Stimulated activated CD4-positive, alpha-beta T cell treated with anti-CD3 and anti-CD28 coated beads, Interleukin-12 subunit alpha, Interleukin-12 subunit beta, amount 100 ng/mL, for 4 hours (primary cell): Measurements from ENCODE around the gene SMIM41.
A peak's percentile ranks its signal among the peaks of the same experiment; 100 is the strongest.

Source experiments
- DNase-seq: peaks from one replicate; pipeline ENCODE4 v3.0.0-alpha.2; 2020

The SMIM41 gene

GRCh38 chr12:52079576-52080402 is at the start of gene SMIM41:
Gene SMIM41 (plus strand): TSS chr12:52079704. CDS start chr12:52079780, 76 bp downstream.
- no peak for DNase-seq

DNA sequence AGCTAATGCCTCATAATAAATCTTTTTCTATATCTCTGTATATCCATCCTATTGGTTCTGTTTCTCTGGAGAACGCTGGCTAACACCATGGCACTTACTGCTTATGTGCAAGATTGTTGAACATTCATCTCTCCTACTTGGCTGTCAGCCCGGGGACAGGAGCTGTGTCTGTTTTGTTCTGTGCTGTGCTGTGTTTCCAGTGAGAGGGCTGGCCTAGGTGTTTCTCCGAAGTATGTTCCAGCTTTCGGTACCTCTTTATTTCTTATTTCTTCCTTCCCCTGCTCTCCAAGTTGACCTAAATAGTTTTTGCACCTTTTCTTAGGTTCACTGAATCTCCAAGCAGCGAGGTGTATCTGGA is 47.1 kb upstream of the SMIM41 start:
- no peak for DNase-seq

DNA sequence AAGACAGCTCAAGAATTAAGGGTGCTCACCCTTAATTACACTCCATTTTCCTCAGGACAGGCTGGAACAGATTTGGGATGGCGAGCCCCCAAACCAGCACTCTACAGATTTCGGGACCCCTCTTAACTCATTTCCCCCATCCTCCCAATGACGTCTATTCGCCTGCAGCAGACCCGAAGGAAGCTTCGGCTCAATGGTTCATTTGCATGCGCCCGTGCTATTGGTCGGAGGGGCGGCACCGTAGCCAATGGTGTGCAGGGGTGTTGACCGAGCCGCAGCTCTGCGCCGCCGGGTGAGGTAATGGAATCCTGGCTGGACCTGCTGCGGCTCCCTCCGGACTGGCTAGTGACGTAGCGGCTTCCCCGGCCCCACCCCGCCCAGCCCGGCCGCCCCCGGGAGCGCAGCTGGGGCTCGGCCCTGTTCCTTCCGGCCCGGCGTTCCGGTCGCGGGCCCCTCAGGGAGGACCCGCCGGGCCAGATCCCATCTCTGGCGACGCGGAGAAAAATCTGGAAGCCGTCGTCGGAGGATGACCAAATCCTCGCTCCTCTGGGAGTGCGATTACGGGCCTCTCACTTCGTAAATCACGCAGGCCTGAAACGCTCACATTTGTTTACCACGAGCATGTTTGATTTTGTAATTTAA is 46.6 kb upstream of the SMIM41 start:
- peak; percentile 86 for DNase-seq

- no peak for DNase-seq
These were observed 45.9 kb upstream of the SMIM41 start for GRCh38 chr12:52033446-52034140.

DNA sequence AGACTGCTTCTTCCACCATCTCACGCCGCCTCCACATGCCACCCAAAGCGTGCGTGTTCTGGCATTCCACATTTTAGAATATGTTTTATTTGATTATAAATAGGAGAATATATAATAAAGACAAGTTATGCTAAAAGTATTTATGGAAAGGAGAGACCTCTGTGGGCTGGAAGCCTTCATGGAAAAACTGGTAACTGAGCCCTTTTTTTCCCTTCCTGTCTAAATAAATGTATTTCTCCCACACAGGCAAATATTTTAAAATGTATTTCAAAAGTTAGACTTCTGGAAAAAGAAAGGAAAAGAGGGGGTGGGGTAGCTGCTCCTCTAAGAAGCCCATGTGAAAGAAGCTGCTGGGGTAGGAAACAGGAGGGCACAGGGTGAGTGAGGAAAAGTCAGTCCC is 44.3 kb upstream of the SMIM41 start:
- no peak for DNase-seq

- no peak for DNase-seq
These were observed 43.6 kb upstream of the SMIM41 start for GRCh38 chr12:52035926-52036325.

DNA sequence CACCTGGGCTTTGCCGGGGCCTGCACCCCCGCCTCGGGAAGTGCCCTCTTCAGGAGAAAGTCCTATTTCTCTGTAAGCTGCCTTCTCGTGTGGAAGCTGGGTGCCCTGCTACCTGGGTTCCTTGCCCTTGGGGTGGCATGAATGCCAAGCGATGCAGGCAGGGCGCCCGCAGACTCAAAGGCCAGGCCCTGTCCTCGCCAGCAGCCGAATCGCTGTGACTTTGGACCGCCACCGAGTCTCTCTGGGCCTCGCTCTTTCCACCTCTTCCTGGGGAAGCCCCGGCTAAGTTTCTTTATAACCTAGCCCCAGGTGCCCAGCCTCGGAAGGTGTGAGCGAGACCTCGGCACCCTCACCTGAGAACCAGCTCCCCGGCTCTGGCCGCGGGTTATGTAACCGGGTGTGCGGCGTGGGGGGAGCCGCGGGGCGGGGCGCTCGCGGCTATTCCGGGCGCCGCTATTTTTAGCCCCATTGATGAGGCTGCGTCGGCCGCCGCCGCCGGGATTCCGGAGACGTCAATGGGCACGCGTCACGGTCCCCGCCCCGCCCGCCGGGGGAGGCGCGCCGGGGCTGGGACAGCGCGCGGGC is 42.8 kb upstream of the SMIM41 start:
- peak; percentile 74 for DNase-seq

DNA sequence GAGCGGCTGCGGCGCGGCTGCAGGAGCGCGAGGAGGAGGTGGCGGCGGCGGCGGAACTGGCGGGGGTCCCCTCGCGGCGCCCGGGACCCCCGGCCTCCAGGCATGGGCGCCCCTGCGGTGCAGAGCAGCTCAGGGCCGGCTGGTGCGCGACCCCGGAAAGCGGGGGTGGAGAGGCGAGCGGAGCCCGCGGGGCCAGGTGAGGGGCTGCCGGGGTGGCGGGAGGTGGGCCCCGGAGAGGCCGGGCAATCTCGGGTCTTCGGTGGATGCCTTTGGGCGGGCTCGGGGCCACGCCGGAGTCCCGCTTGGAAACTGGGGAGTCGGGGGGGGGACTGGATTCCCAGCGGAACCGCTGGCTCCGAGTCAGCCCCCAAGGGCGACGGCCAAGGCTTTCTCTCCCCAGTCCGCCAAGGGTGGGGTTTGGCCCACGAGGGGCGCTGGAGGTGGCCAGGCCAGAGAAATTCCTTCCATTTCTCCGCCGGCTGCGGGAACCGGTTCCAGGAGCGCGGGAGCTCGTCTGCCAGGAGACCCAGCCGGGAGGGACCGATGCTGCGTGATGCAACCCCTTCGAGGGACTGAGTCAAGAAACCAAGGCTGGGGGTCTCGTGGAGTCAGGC is 42.1 kb upstream of the SMIM41 start:
- DNase-seq, result no peak

- no peak for DNase-seq
These were observed 41.1 kb upstream of the SMIM41 start for GRCh38 chr12:52038447-52038846.

- DNase-seq, result no peak
These were observed 38.5 kb upstream of the SMIM41 start for GRCh38 chr12:52041035-52041434.

- no peak for DNase-seq
These were observed 37.8 kb upstream of the SMIM41 start for GRCh38 chr12:52041695-52042123.

DNA sequence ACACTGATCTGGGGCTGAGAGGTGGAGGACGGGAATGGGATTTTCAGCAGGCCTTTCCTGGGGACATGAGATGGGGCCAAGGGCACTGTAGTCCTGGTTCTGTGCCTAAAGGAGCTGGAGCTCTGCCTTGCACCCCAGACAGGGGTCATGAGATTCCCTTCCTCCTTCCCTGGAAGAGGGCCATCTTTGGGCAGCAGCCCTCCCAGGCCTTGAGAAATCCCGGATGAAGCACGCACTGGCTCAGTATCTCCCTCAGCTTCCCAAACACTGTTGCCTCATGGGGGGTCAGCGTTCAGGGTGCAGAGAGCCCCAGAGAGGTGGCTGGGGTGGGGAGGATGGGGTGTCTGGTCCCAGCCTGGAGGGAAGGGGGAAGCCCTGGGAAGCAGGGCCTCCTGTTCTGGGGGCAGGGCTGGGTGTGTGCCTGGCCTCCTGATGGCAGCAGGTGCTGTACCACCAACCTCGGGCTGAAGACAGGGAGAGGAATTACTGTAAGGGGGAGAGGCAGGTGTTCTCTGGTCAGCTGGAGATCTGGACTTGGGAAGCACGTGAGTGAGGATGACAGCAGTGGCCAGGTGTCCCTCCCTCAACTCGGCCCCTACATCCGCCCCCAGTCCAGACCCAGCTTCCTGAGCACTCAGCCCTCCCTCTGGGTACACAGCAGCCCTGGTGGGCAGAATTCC is 36.7 kb upstream of the SMIM41 start:
- no peak for DNase-seq

DNA sequence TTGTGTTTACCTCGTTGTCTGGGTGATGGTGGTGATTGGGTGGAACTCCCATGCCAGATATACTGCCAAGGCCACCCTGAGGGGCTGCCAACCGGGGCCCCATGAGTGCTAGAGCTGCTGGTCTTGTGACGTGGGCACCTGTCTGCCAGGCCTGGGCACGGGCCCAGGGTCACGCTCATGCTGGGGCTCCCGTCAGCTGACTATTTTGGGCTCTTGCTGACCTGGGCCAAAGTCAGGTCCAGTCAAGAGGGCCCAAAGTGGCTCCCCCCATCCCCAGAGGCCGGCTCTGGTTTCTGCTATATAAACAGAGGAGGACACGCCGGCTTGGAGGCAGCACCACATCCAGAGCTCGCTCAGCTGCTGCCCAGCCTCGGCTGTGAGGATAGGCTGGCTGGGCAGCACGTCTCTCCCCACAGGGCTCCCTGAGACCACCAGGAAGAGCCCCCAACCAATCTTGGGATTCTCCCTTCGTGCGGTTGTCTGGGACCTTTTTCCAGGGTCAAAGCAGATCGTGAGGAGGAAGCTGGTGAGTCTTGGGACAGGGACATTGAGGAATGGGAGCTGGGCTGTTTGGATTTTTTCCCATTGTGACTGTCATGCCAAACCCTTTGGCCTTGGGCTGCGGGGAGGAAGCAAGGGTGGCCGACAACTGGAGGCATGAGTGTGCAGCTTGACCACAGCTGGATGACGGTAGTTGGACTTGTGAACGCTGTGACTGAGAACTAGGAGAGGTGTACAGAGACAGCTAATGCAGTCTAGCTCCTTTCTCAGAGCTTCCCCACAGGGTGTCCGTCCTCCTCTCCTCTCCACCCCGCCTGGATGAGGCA is 35.9 kb upstream of the SMIM41 start:
- no peak for DNase-seq

- DNase-seq, result no peak
These were observed 35.1 kb upstream of the SMIM41 start for GRCh38 chr12:52044292-52044983.

- no peak for DNase-seq
These were observed 33.7 kb upstream of the SMIM41 start for GRCh38 chr12:52045794-52046199.

DNA sequence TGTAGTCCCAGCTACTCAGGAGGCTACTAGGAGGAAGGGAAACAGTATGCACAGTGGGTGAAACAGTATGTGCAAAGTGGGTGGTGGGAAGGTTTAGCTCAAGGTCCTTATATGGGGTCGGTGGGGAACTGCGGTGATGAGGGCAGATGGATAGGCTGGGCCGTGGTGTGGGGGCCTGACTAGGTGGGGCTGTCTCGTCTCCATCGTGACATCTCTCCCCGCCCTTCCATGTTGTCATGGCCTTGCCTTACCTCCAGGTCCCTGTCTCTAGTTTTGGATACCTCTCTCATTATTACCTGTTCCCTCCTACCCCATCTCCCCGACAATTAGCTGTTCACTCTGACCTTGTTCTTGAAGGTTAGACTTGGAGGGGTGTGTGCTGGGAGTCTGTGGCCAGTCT is 32.6 kb upstream of the SMIM41 start:
- no peak for DNase-seq

DNA sequence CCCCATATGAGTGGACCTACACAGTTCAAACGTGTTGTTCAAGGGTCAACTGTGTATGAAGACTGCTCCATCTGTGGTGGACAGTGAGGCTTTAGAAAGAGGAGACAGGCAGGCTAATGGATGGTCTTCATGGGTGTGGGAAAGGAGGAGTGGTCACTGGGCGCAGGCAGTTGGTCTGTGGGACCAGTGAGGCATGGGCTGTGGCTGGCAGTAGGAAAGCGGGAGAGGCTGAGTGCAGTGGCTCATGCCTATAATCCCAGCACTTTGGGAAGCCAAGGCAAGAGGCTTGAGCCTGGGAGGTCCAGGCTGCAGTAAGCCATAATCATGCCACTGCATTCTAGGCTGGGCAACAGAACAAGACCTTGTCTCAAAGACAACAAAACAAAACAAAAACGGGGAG is 30.2 kb upstream of the SMIM41 start:
- no peak for DNase-seq

DNA sequence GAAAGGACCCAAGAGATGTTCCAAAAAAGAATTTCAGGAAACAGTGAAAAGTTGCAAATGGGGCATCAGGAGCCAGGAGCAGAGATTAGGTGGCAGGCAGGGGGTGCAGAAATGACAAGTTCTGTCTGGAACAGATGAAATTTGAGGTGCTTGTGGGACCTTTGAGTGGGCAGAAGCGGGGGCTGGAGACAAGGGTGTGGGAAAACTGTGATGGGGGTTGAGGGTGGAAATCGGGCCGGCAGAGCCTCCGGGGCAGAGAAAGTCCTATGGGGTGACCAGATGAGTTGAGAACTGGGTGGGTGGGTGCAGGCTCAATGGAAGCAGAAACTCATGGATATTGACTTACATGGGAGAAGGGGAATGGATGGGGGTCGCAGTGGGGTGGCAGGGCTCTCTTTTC is 29.8 kb upstream of the SMIM41 start:
- no peak for DNase-seq

DNA sequence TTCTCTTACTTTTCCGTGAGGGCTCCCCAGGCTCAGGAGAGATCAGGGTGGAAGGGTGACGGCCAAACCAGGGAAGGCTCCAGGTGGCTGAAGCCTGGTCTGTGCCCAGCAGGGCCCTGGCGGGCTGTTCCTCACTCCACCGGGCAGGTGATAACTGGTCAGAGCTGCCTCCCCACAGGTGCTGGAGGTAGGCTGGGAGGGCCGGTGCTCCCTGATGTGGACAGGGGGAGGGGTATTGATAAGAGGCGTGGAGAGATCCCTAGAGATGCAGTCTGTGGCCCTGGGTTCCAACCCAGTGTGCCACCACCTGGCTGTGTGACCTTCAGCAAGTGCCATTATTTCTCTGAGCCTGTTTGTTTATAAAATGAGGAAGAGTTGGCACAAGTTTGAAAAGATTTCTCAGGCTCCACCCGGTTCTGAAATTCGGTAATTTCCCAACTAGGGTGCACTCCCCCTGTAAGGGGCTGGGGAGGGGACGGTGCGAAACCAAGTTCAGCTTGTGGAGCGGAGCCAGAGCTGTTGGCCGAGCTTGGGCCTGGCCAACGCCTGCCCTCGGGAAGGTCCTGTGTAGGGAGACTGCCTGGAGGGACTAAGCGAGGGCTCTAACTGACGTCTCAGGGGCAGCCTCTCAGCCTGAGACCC is 29.3 kb upstream of the SMIM41 start:
- DNase-seq, result no peak

DNA sequence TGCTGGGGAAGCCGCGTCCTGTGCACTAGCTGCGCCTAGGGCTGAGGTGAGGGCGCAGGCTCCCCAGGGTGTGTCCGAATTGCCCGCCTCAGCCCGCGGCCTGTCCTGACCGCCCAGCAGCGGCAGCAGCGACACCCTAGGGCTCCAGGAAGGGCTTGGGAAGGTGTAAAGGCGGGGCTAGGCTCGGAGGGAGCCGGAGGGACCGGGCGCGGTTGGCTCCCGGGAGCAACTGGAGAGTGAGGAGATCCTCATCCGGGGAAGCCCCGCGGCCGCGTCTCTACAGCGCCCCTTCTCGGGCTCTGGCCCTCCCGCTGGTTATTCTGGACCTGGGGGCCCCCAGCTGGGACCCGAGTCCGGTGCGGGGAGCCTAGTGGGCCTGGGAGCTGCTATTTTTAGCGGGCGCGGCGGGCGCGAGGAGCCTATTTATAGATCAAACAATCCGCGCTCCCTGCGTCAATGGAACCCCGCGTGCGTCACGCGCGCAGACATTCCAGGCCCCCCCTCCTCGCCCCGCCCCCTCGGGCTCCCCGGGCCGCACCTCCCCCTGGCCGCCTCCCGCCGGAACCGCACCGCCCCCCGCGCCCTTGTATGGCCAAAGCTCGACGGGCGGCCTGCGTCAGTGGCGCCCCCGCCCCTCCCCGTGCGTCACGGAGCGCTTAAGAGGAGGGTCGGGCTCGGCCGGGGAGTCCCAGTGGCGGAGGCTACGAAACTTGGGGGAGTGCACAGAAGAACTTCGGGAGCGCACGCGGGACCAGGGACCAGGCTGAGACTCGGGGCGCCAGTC is 28.6 kb upstream of the SMIM41 start, which contains the start of gene NR4A1:
TSS of gene NR4A1 (plus strand) at position 685 of the 784 bp plus-strand sequence. CDS start 2,887 bp downstream, outside the sequence.
- DNase-seq, result peak; percentile 99
